GM10248 (cell line): ENCODE measurements around the gene GNL3L.
"Not testable (repeated sequence)": the region's sequence is repeated elsewhere in the genome, so short reads cannot be mapped to it uniquely, and the experiment has no call there.

ENCODE experiments used
- CTCF ChIA-PET: fragments of 300-600 bp; sonication (Branson Sonifier 250); formaldehyde crosslinking; extraction: SDS; loops from one replicate; lab custom pipeline; 2021; ENCODE audit warnings: antibody characterized with exemption; lab: Yijun Ruan, JAX
- POLR2A ChIA-PET: fragments of 350-650 bp; sonication (Branson Sonifier 250); formaldehyde crosslinking; extraction: SDS; loops from one replicate; lab custom pipeline; 2020; ENCODE audit warnings: antibody characterized with exemption; lab: Yijun Ruan, JAX
- DNase-seq: peaks from one replicate; pipeline ENCODE4 v3.0.0; 2012; ENCODE audit errors: extremely low spot score
- TF ChIP-seq, protein P1 (sequence below): IDR thresholded peaks from 2 replicates; pipeline ENCODE4 v1.5.1; 2012; ENCODE audit warnings: mild to moderate bottlenecking, low read depth; ENCODE audit errors: extremely low read depth, missing control alignments, control extremely low read depth

The GNL3L gene

DNA sequence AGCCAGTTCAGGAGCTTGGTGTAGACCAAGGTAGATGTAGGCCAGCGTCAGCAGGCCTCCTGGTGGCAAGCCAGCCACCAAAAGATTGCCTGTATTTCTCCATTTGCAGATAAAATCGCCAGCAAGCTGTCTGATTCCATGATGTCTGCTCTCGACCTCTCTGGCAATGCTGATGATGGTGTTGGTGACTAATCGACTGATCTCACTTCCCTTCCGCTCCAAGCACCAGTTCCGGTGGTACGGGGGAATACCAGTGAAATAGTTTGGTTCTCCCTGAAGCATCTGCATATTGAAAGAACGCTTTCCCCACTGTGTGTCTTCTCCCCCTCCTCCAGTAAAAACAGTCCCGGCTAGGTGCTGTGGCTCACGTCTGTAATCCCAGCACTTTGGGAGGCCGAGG, 30.4 kb downstream of the GNL3L start:
- CTCF ChIA-PET: no interaction called here
- POLR2A ChIA-PET: no interaction called here
- TF ChIP-seq, protein P1, sequence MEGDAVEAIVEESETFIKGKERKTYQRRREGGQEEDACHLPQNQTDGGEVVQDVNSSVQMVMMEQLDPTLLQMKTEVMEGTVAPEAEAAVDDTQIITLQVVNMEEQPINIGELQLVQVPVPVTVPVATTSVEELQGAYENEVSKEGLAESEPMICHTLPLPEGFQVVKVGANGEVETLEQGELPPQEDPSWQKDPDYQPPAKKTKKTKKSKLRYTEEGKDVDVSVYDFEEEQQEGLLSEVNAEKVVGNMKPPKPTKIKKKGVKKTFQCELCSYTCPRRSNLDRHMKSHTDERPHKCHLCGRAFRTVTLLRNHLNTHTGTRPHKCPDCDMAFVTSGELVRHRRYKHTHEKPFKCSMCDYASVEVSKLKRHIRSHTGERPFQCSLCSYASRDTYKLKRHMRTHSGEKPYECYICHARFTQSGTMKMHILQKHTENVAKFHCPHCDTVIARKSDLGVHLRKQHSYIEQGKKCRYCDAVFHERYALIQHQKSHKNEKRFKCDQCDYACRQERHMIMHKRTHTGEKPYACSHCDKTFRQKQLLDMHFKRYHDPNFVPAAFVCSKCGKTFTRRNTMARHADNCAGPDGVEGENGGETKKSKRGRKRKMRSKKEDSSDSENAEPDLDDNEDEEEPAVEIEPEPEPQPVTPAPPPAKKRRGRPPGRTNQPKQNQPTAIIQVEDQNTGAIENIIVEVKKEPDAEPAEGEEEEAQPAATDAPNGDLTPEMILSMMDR: no peak
- DNase-seq: no peak

DNA sequence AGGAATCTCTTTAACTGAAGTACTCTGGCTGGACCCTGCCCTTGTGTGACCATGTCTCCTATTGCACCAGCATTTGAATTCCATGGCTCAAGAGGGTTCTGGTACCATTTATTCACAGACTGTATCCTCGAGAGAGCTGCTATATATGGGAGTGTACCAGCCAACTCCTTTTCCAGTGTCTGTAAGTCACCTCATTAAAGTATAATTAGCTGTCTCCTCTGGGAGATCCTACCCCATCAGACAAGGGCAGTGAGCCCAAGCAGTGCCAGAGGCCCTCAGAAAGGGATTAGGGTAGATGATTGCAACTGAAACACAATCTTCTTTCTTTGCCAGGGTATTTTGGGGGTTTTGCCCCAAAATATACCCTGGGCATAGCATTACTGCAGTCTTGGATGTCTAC, 31.6 kb downstream of the GNL3L start:
- TF ChIP-seq, protein P1: no peak
- DNase-seq: no peak
- ChIA-PET CTCF (no interaction called here), POLR2A (no interaction called here)

DNA sequence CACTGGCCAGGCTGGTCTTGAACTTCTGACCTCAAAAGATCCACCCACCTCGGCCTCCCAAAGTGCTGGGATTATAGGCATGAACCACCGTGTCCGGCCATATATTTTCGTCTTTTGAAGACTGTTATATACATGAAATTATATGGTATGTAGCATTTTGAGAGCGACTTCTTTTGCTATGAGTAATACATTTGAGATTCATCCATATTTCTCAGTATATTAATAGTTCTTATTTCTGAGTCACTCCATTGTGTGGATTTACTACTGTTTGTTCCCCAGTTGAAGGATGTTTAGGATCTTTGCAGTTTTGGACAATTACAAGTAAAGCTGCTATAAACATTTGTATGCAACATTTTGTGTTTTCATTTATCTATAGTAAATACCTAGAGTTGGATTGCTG, 34.9 kb downstream of the GNL3L start:
- ChIA-PET CTCF (no interaction called here), POLR2A (no interaction called here)
- no peak for DNase-seq
- TF ChIP-seq, protein P1: no peak

DNA sequence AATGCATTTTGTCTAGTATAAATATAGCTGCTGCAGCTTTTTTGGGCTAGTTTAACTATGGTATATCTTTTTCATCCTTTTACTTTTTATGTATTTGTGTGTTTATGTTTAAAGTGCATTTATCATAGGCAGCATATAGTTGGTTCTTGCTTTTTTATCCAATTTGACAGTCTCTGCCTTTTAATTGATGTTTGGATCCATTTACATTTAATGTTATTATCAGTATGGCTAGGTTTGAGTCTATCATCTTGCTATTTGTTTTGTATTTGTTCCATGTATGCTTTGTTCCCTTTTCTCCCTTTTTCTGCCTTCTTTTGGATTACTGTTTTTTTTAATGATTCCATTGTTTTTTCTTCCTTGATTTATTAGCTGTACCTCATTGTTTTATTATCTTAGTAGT, 40.3 kb downstream of the GNL3L start:
- ChIA-PET CTCF (no interaction called here), POLR2A (interaction anchor here (0.8 kb wide), 1 partner anchor 11 kb away, joined by 4 read pairs; no protein-coding TSS in a partner anchor)
- TF ChIP-seq, protein P1: no peak
- no peak for DNase-seq

GRCh38 chrX:54572641-54573040, 42.6 kb downstream of the GNL3L start:
- DNase-seq, POLR2A ChIA-PET, CTCF ChIA-PET: not testable (repeated sequence)

DNA sequence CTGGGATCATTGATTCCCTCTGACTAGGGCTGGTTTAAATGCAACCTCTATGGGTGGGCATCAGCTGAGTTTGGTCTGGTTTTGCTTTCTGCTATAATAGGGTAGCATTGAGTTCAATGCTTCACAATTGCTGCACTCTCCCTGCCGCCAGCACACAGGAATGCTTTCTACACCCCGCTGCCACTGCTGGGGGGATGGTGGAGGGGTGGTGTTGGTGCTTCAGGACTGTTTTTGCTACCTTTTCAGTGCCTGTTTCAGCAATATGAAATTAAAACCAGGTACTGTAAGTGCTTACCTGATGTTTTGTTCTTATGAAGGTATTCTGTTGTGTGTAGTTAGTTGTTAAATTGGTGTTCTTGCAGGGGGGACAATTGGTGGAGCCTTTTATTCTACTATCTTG, 67.7 kb downstream of the GNL3L start:
- TF ChIP-seq, protein P1: no peak
- DNase-seq: no peak
- ChIA-PET POLR2A (no interaction called here), CTCF (no interaction called here)

DNA sequence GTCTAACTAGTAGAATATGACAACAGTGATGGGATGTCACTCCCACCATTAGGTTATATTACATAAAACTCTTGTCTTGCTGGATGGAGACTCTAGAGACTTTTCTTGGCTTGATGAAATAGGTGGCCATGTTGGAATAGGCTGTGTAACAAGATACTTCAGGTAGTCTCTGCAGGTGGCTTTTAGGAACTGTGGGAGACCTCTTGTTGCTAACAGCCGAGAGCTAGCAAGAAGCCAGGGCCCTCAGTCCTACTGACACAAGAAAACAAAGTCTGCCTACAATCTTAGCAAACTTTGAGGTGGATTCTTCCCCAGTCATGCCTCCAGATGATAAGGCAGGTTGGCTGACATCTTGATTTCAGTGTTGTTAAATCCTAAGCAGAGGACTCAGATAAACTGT, 72.5 kb downstream of the GNL3L start:
- TF ChIP-seq, protein P1: no peak
- DNase-seq: no peak
- CTCF ChIA-PET: interaction anchor here (0.9 kb wide), 1 partner anchor 9 kb away, joined by 3 read pairs; no protein-coding TSS in a partner anchor
- POLR2A ChIA-PET: no interaction called here
